Esophagus squamous epithelium (tissue), 5 donors: ENCODE data around the gene PIK3C3. TPM values are rescaled to one million over a fixed set of nuclear protein-coding genes. Genes with fewer than 3 reads are reported as not detected.

Experiments used
- DNase-seq: peaks from one replicate; lab custom pipeline; 2025; lab: John Stamatoyannopoulos, UW
- H3K27ac ChIP-seq, 4 donors: fragments of 200-600 bp; sonication (generic); one replicate each; pipeline ENCODE4 v1.5.1; 2016 to 2019; ENCODE audit warnings: mild to moderate bottlenecking in 1 of 4
- H3K27me3 ChIP-seq, 4 donors: fragments of 200-600 bp; sonication (generic); 1 replicate in 3 of 4; 2 replicates in 1 of 4; pipeline versions ENCODE4 v1.5.1 to v1.6.0; 2017 to 2021; ENCODE audit warnings: antibody characterized with exemption in 1 of 4
- H3K36me3 ChIP-seq, 3 donors: fragments of 200-600 bp; sonication (generic); one replicate each; pipeline ENCODE4 v1.5.1; 2016 to 2019
- H3K4me1 ChIP-seq, 3 donors: fragments of 200-600 bp; sonication (generic); one replicate each; pipeline ENCODE4 v1.5.1; 2017 to 2019
- H3K4me3 ChIP-seq, 4 donors: fragments of 200-600 bp; sonication (generic); 1 replicate in 3 of 4; 2 replicates in 1 of 4; pipeline ENCODE4 v1.5.1; 2016 to 2019; ENCODE audit warnings: mild to moderate bottlenecking in 2 of 4, moderate library complexity in 1 of 4
- H3K9me3 ChIP-seq, 3 donors: fragments of 200-600 bp; sonication (generic); one replicate each; pipeline ENCODE4 v1.5.1; 2016 to 2019
- CTCF ChIP-seq, 6 experiments: fragments of 450-650 bp in 4 of 6; fragments of 200-600 bp in 2 of 6; sonication (generic) in 2 of 6; IDR thresholded peaks; one replicate each; pipeline ENCODE4 v1.5.1; 2016 to 2019; ENCODE audit warnings: antibody characterized with exemption in 6 of 6, mild to moderate bottlenecking in 4 of 6, moderate library complexity in 4 of 6
- POLR2A ChIP-seq, 4 donors: fragments of 450-650 bp; IDR thresholded peaks; one replicate each; pipeline ENCODE4 v1.6.1; 2017; ENCODE audit warnings: antibody characterized with exemption in 4 of 4, mild to moderate bottlenecking in 4 of 4, moderate library complexity in 3 of 4
- WGBS, 2 donors: methylation state at CpG; one replicate each; pipeline ENCODE4 v1.1.5; 2018; 5-methylcytosine and 5-hydroxymethylcytosine counted together
- intact Hi-C: fragments of 100-400 bp; cut with DNase I; formaldehyde crosslinking; loops from one replicate; pipeline ENCODE4 v1.15.0; 2022
- total RNA-seq, 4 donors: library from RNA; depleted of rRNA; stranded (reverse); fragments of >200 nt; gene quantifications; one replicate each; pipeline ENCODE4 v1.1.0, GENCODE V29; 2016
- donor health status: DM: yes; HTN: yes; CAD: no.

Gene PIK3C3
- total RNA-seq, 4 donors from 2014 or later = 17.2 to 43.9 (median 23.6) TPM

DNA sequence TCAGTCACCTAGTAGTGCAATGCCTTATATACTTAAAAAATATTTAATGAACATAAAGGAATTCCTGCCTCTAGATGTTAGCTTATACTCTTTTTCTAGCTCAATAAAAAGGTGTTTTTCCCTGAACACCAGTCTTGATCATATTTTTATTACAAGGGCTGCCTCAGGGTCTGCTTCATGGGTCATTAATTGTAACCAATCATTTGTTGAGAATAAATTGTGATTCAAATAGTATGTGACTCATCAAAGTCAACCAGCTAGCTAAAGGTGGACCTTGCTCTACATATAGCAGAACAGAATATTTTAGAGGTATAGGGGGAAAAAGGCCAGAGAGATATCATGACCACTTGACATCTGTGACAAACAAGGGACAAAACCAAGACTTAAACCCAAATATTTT, 114.0 kb downstream of the PIK3C3 start:
- intact Hi-C loops = no loop called here
- Histone ChIP-seq H3K27ac (no peak overlapping the region), H3K27me3 (no peaks in the 10 kb centered on the region), H3K4me1 (no peaks in the 10 kb centered on the region), H3K4me3 (no peak overlapping the region), H3K36me3 (peaks cover 0 to 88% (median 3%) of the 10 kb centered on the region in 3 donors), H3K9me3 (no peaks in the 10 kb centered on the region)
- no peak for DNase-seq
- no peak for TF ChIP-seq CTCF (IDR thresholded peaks at IDR 0.05)
- no peak for TF ChIP-seq POLR2A (IDR thresholded peaks at IDR 0.05)

DNA sequence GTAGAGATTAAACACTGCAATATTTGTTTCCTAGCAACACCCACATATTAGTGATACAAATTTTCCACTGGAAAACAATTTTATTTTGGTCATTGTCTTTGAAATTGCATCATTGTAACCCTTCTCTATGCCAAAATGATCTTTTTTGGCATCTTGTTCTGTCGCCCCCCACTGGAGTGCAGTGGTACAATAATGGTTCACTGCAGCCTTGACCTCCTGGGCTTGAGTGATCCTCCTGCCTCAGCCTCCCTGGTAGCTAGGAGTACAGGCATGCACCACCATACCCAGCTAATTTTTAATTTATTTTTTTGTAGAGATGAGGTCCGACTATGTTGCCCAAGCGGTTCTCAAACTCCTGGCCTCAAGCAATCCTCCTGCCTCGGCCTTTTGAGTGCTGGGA, 117.4 kb downstream of the PIK3C3 start:
- no peak for TF ChIP-seq POLR2A (IDR thresholded peaks at IDR 0.05)
- Histone ChIP-seq H3K4me3 (no peak overlapping the region), H3K36me3 (peaks cover 0 to 72% (median under 1%) of the 10 kb centered on the region in 3 donors), H3K27ac (no peak overlapping the region), H3K4me1 (no peaks in the 10 kb centered on the region), H3K9me3 (no peaks in the 10 kb centered on the region), H3K27me3 (no peaks in the 10 kb centered on the region)
- WGBS, 2 donors = 84 to 93% methylated on average over 4 of the region's 4 CpGs
- intact Hi-C loops = no loop called here
- DNase-seq = no peak

DNA sequence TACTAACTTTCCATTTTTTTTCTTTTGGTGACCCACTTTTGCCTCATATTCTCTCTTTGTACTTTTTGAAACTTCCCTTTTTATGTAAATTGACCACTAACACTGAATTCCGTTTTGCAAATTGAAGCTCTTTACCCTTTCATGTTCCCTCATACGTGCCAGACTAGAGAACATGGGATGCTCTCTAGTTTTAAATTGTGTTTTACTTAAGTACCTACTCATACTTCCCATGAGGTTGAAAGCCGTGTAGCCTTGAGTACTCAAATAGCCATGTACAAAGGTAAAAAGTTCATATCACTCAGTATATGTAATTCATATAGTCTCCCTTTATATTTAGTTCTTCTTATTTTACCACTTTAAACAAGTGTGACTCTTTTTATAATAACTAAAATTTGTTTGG, 119.7 kb downstream of the PIK3C3 start:
- Histone ChIP-seq H3K27me3 (no peaks in the 10 kb centered on the region), H3K27ac (no peak overlapping the region), H3K9me3 (no peaks in the 10 kb centered on the region), H3K36me3 (peaks cover 0 to 69% (median 0%) of the 10 kb centered on the region in 3 donors), H3K4me1 (no peaks in the 10 kb centered on the region), H3K4me3 (no peak overlapping the region)
- no peak for TF ChIP-seq CTCF (IDR thresholded peaks at IDR 0.05)
- TF ChIP-seq POLR2A (IDR thresholded peaks at IDR 0.05) = no peak
- 79 to 96% methylated on average over 3 of the region's 3 CpGs for WGBS, 2 donors
- intact Hi-C loops = no loop called here
- DNase-seq = no peak

GRCh38 chr18:42078711-42079110, 123.7 kb downstream of the PIK3C3 start:
- WGBS, 2 donors = 51 to 76% methylated on average over 2 of the region's 2 CpGs

DNA sequence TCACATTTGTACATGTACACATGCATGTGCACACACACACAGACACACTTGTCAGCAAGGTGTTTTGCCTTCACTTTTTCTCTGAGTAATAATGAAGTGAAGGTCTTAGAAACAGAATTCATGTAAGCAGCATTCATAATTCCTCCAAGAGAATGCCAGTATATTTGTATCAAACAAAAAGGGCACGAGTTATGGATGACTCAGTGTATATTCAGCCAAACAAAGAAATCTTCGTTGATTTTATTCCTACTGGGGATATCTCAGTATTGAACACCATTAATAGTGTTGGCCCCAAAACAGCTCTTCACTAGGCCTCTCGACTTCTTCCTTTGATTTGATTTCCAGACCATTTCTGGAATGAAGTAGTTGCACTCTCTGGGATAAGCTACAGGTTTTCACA, 125.3 kb downstream of the PIK3C3 start:
- H3K4me1 ChIP-seq = no peaks in the 10 kb centered on the region
- DNase-seq = no peak
- H3K27me3 ChIP-seq = no peaks in the 10 kb centered on the region
- WGBS, 2 donors = 52 to 54% methylated on average over 3 of the region's 3 CpGs
- H3K36me3 ChIP-seq = peaks cover 0 to 73% (median 3%) of the 10 kb centered on the region in 3 donors
- H3K9me3 ChIP-seq = no peaks in the 10 kb centered on the region
- H3K4me3 ChIP-seq = no peak overlapping the region
- intact Hi-C loops = no loop called here
- TF ChIP-seq CTCF (IDR thresholded peaks at IDR 0.05) (no peak), POLR2A (IDR thresholded peaks at IDR 0.05) (no peak)
- no peak overlapping the region for H3K27ac ChIP-seq

More at GRCh38 chr18:42078711-42079110, 123.7 kb downstream of the PIK3C3 start:
- no peak for TF ChIP-seq POLR2A (IDR thresholded peaks at IDR 0.05)
- peaks cover 0 to 72% (median 3%) of the 10 kb centered on the region in 3 donors for H3K36me3 ChIP-seq
- H3K4me3 ChIP-seq = no peak overlapping the region
- intact Hi-C loops = no loop called here
- no peaks in the 10 kb centered on the region for H3K27me3 ChIP-seq
- no peaks in the 10 kb centered on the region for H3K4me1 ChIP-seq
- no peak for DNase-seq
- no peak overlapping the region for H3K27ac ChIP-seq
- no peaks in the 10 kb centered on the region for H3K9me3 ChIP-seq

DNA sequence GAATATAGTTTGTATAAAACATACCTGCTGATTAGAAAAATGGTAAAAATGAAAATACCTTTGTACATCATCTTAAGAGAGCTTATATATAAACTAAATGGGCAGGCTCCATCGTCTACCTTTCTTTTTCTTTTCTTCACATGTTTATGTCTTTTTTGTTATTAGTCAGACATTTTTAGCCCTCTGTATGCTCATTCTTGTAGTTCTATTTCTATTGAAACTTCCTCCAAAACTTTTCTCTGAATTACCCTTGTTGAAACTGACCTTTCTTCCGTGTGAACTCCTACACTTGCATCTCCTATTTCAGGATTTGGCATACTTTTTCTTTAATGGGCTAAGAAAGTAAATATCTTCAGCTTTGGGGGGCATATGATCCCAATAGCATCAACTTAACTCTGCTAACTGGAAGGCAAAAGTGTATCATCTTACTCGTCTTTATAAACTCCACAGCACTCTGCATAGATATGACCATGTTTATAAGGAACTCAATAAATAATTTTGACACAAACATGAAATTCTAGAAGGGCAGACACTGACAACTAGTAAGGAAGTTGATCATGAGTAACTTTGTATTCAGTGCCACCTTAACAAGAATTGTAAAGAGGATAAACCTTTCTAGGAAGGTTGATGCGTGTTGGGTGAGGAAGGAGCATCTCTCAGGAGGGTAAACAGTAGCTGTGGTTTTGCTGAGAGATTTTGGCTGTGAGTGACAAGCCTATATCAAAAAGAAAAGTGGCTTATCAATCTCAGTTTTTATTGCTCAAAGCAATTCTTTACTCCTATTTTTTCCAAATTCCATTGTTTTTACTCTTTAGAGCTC, 127.6 kb downstream of the PIK3C3 start:
- Histone ChIP-seq H3K27ac (no peak overlapping the region), H3K27me3 (no peaks in the 10 kb centered on the region), H3K4me1 (no peaks in the 10 kb centered on the region), H3K4me3 (no peak overlapping the region), H3K9me3 (no peaks in the 10 kb centered on the region), H3K36me3 (peaks cover 0 to 64% (median 3%) of the 10 kb centered on the region in 3 donors)
- DNase-seq = no peak
- intact Hi-C loops = no loop called here
- TF ChIP-seq CTCF (IDR thresholded peaks at IDR 0.05) (no peak), POLR2A (IDR thresholded peaks at IDR 0.05) (no peak)
- WGBS, 2 donors = 75 to 93% methylated on average over 4 of the region's 4 CpGs
